ENCODE results near the gene GABRG3. TPM values are rescaled to one million over a fixed set of nuclear protein-coding genes. Genes with fewer than 3 reads are reported as not detected.

The GABRG3 gene
- total RNA-seq, 4 donors from 2014 or later: 0.67 to 3.0 TPM; not detected in 2

DNA sequence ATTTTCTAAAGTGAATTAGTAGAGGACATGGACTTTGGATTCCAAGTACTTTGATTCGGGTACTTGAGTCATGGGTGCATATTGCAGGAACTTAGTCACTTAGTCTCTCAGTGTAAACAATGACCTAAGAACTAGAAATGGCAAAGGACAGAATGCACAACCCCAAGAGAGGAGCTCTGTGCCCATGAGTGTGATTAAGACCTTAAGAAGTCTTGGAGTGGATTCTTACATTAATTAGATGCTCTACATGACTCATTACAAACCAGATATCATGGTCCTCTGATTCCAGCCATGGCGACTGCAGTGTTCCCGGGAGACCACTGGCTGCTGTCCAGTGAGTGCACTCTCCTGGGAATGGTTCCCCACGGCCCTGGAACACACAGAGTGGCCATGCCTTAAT lies 251.5 kb downstream of the GABRG3 start:
- H3K4me1 ChIP-seq: no peaks in the 10 kb centered on the region
- H3K9me3 ChIP-seq: no peaks in the 10 kb centered on the region
- DNase-seq: peak; percentile 6 to 7
- no peaks in the 10 kb centered on the region for H3K27me3 ChIP-seq
- TF ChIP-seq POLR2A (IDR thresholded peaks at IDR 0.05): no peak
- TF ChIP-seq, protein P1, sequence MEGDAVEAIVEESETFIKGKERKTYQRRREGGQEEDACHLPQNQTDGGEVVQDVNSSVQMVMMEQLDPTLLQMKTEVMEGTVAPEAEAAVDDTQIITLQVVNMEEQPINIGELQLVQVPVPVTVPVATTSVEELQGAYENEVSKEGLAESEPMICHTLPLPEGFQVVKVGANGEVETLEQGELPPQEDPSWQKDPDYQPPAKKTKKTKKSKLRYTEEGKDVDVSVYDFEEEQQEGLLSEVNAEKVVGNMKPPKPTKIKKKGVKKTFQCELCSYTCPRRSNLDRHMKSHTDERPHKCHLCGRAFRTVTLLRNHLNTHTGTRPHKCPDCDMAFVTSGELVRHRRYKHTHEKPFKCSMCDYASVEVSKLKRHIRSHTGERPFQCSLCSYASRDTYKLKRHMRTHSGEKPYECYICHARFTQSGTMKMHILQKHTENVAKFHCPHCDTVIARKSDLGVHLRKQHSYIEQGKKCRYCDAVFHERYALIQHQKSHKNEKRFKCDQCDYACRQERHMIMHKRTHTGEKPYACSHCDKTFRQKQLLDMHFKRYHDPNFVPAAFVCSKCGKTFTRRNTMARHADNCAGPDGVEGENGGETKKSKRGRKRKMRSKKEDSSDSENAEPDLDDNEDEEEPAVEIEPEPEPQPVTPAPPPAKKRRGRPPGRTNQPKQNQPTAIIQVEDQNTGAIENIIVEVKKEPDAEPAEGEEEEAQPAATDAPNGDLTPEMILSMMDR (IDR thresholded peaks at IDR 0.05): no peak
- intact Hi-C loops (cut with DNase I): no loop called here
- no peak overlapping the region for H3K27ac ChIP-seq
- no peak overlapping the region for H3K4me3 ChIP-seq (replicated peaks in 1 of 3)
- H3K36me3 ChIP-seq: no peaks in the 10 kb centered on the region
- WGBS, 2 donors: 33 to 42% methylated on average over 4 of the region's 4 CpGs

DNA sequence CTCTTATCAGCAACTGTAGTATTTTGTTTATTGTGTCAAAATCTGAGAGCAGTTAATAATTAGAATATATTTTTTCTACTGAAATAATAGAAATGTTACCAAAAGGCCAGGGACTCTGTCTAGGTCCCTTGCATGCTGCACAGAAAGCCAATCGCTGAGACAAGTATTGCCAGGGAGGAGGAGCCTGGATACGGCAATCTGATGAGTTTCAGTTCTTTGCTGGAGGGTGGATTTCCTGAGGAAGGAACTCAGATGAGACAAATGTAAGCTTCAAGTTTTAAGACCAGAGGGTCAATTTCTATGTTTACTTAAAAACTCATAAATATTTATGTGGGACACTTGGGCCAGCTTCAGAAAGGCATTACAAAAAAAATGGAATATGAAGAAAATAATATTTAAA lies 252.2 kb downstream of the GABRG3 start:
- WGBS, 2 donors: 58 to 67% methylated on average over 2 of the region's 2 CpGs
- Histone ChIP-seq H3K4me3 (replicated peaks in 1 of 3) (no peak overlapping the region), H3K36me3 (no peaks in the 10 kb centered on the region), H3K27ac (no peak overlapping the region), H3K9me3 (no peaks in the 10 kb centered on the region), H3K4me1 (no peaks in the 10 kb centered on the region), H3K27me3 (no peaks in the 10 kb centered on the region)
- TF ChIP-seq, protein P1 (IDR thresholded peaks at IDR 0.05): no peak
- TF ChIP-seq POLR2A (IDR thresholded peaks at IDR 0.05): no peak
- intact Hi-C loops (cut with DNase I): no loop called here
- DNase-seq: no peak

DNA sequence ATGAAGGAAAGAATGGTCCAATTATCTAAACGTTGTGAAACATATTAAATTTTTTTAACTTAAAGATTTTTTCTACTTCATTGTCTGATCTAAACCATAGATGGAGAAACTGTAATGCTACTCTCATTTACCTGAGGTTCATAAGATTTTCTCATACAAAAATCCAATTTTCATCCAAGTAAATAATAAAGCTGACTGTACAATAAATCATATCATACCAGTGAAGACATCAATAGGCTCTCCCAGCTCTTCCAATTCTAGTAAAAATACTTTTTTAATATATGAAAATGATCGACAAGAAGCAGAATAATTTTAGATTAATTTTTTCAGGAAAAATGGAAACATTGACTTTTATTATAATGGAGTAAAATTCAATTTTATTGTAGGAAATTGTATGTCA lies 260.8 kb downstream of the GABRG3 start:
- Histone ChIP-seq H3K4me3 (replicated peaks in 1 of 3) (no peak overlapping the region), H3K27ac (no peak overlapping the region), H3K27me3 (no peaks in the 10 kb centered on the region), H3K4me1 (no peaks in the 10 kb centered on the region), H3K9me3 (no peaks in the 10 kb centered on the region), H3K36me3 (no peaks in the 10 kb centered on the region)
- intact Hi-C loops (cut with DNase I): no loop called here
- 70 to 77% methylated on average over 2 of the region's 2 CpGs for WGBS, 2 donors
- no peak for DNase-seq
- TF ChIP-seq, protein P1 (IDR thresholded peaks at IDR 0.05): no peak

DNA sequence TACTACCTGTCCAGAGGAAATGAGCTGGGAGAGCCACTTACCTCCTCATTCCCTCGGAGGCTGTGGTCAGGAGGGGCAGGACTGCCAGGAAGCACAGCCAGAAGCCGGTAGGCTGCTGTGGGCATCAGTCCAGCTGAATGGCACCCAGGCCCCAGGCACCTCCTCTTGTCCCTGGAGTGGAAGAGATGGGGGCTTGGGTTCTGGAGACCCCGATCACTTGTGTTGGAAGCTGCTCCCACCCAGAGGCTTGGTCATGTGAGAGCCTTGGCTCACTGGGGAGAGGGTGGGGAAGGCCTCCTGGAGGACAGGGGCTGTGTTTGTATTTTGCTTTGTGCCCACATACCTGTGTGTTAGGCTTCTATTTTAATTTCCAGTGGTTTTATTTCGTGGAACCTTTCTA lies 261.9 kb downstream of the GABRG3 start:
- H3K27me3 ChIP-seq: no peaks in the 10 kb centered on the region
- H3K4me1 ChIP-seq: no peaks in the 10 kb centered on the region
- 63 to 72% methylated on average over 4 of the region's 4 CpGs for WGBS, 2 donors
- intact Hi-C loops (cut with DNase I): no loop called here
- no peaks in the 10 kb centered on the region for H3K9me3 ChIP-seq
- DNase-seq: no peak
- no peak overlapping the region for H3K4me3 ChIP-seq (replicated peaks in 1 of 3)
- TF ChIP-seq POLR2A (IDR thresholded peaks at IDR 0.05): no peak
- TF ChIP-seq, protein P1 (IDR thresholded peaks at IDR 0.05): no peak
- no peak overlapping the region for H3K27ac ChIP-seq
- no peaks in the 10 kb centered on the region for H3K36me3 ChIP-seq

DNA sequence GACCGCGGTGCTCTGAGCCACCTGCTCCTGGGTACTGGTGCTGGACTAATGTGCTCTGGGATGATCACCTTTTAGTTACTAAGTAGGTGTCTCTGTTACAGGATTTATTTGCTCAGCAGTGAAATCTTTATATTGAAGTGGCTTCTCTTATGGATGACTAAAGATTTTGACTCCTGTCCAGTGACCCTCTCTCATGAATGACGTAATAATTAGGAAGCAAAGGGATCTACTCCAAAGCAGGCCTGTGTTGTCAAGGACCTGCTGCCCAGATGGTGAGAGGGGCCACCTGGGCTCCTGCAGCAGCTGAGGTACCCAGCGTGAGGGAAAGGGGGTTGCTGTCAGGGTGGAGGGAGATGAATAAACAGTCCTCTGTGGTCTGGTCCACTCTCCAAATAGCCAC lies 263.6 kb downstream of the GABRG3 start:
- H3K4me3 ChIP-seq (replicated peaks in 1 of 3): no peak overlapping the region
- H3K36me3 ChIP-seq: no peaks in the 10 kb centered on the region
- no peaks in the 10 kb centered on the region for H3K9me3 ChIP-seq
- no peak for DNase-seq
- intact Hi-C loops (cut with DNase I): no loop called here
- WGBS, 2 donors: 93 to 96% methylated on average over 4 of the region's 4 CpGs
- TF ChIP-seq POLR2A (IDR thresholded peaks at IDR 0.05): no peak
- TF ChIP-seq, protein P1 (IDR thresholded peaks at IDR 0.05): no peak
- no peaks in the 10 kb centered on the region for H3K27me3 ChIP-seq
- H3K4me1 ChIP-seq: no peaks in the 10 kb centered on the region
- no peak overlapping the region for H3K27ac ChIP-seq
